NCI-H748 (cell line): ENCODE data around the gene RPS6KB2.
"Not testable (repeated sequence)": the region's sequence is repeated elsewhere in the genome, so short reads cannot be mapped to it uniquely, and the experiment has no call there.

Experiments used
- DNase-seq: peaks from one replicate; lab custom pipeline; 2025; ENCODE audit not compliant: unreplicated experiment; lab: John Stamatoyannopoulos, UW

The RPS6KB2 gene

DNA sequence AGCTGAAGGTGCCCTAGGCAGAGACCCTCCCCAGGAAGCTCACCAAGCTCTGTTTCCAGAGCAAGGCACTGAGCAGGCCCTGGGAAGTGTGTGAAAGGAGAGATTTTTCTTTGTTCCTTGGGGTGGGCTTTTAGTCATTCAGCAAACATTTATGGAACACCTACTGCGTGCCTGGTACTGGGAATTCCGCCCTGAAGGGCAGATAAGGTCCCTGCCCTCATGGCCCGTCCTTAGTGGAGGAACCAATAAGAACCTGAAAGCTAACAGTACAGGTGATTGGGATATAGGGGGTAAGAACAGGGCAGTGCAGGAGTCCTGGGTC, 36.9 kb downstream of the RPS6KB2 start:
- peak; percentile 35 for DNase-seq

DNA sequence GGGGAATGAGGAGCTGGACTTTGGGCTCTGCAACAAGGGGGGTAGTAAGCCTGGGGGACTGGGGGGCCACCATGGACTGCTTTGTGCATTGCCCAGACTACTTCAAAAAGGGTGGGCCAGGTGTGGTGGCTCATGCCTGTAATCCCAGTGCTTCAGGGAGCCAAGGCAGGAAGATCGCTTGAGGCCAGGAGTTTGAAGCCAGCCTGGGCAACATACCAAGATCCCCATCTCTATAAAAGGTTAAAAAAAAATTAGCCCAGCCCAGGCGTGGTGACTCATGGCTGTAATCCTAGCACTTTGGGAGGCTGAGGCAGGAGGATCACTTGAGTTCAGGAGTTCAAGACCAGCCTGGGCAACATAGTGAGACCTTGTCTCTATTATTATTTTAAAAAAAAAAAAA, 37.2 kb downstream of the RPS6KB2 start:
- DNase-seq: not testable (repeated sequence)

DNA sequence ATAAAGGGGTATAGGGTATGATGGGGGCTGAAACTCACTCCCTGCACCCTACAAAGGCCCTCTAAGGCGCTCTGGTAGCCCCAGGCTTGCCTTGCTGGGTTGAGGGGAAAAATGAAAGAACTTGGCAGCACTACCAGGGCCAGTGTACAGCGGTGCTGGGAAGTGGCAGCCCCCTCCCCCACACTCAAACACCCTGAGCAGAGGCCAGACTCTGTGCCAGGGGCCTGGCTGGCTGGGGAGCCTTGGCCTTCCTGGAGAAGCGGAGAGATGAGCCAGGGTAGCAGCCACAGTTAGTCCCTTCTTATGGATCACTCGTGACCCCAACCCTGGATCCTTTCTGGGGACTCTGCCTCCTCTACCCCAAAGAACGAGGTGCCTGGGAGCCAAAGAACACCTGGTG, 38.1 kb downstream of the RPS6KB2 start:
- DNase-seq: no peak

DNA sequence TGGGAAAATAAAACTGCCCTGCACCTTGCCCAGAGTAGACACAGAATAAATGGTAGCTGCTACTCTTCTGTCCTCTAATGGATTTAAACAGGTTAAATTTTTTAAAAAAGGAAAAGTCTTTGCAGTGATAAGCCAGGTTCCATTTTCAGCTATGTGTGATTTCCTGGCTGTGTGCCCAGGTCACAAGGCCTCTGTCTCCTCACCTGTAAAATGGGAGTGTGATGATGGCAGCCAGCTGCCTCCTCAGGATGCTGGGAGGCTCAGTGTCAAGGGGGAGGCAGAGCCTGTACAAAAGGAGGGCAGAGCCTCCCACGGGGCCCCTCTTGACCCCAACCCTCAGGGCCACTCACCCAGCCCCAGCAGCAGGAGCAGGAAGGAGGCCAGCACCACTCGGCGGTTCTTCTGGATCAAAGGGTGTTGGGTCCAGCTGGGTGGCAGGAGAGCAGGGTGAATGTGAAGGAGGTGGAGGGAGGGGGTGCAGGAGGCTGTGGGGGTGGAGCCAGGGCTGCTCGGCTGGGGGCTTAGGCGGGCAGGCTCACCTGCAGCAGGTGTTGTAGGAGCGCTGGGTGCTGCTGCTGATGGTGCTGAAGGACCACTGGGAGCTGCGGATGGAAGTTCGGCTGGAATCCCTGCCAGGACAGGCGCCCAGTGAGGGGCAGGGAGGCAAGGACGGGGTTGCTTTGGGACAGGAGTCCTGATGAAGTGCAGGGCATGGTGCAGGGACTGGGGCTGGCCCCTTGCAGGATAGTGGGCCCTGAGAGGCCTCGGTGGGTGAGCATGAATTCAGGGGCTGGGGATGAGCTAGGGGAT, 38.9 kb downstream of the RPS6KB2 start:
- no peak for DNase-seq

DNA sequence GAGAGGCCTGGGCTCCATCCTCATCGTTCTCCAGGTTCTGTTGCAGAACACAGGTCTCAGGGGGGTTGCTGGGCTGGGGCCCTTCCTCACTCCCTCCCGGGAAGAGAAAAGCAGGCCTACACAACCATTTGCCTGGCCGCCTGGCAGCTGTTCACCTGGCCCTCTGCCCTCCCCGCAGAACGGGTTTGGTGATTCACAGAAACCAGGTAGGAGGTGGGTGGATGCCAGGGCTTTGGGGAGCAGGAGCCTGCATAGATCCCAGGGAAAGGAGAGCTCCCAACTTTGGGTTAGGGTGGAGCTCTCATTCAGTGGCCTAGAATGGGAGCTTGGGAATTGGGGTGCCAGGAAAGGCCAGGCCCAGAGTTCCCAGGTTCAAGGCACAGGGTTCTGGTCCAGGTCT, 39.8 kb downstream of the RPS6KB2 start:
- peak; percentile 25 for DNase-seq

DNA sequence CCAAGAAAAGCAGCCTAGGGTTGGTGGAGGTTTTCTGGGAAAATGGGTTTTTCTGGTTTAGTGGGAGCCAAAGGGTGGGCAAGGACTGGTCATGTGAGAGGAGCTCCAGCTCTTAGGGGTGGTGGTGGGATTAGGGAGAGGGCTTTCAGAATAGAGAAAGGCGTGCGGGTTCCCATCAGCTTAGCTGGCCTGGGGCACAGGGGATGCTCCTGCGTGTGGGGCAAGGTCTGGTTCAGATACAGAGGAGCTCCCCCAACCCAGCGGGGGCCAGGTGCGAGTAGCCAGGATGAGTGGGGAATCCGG, 40.1 kb downstream of the RPS6KB2 start:
- no peak for DNase-seq

DNA sequence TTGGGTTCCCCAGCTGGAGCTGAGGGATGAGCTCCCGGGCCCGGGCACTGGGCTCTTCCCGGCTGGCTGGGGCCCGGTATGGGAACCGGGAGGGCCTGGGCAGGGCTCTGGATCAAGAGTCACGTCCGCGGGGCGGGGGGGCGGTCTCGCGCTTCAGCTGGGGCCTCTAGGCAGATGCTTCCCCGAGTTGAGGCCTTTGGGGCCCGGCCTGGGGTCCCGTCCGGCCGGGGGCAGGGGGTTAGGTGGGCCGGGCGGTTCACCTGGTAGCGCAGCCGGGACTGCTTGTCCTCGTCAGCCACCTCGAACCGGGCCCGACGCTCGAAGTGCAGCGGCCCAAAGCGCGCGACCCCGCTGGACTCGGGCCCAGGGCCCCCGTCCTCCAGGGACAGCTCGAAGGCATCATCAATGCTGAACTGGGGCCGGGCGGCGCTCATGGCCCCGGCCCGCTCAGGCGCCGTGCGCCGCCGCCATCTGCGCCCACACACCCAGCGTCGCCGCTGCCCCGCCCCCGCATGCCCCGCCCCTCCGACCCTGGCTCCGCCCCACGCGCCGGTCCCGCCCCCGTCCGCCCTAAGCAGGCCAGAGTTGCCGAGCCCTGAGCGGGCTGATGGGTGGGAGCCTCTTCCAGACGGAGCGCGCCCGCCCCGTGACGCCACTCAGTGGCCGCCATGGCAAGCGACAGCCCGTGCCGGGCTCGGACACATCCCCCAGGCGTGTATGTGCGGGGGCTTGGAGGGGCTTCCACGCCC, 40.6 kb downstream of the RPS6KB2 start, which contains the start of gene TMEM134:
TMEM134 (minus strand) TSS at position 493 of the 749 bp plus-strand sequence; CDS start at position 434, 59 bp downstream.
- DNase-seq: peak; percentile 93

DNA sequence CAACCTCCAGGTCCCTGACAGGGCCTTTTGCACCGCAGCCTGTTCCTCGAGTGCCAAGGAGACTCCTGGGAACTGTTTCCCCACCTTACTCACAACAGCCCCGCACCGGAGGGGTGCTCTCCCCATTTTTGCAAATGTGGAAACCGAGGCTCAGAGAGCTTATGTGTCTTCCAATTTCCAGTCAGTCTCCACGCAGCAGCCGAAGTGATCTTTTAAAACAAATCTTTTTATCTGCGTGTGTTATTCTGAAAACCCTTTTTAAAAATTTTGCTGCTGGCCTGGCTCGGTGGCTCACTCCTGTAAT, 41.2 kb downstream of the RPS6KB2 start:
- no peak for DNase-seq

DNA sequence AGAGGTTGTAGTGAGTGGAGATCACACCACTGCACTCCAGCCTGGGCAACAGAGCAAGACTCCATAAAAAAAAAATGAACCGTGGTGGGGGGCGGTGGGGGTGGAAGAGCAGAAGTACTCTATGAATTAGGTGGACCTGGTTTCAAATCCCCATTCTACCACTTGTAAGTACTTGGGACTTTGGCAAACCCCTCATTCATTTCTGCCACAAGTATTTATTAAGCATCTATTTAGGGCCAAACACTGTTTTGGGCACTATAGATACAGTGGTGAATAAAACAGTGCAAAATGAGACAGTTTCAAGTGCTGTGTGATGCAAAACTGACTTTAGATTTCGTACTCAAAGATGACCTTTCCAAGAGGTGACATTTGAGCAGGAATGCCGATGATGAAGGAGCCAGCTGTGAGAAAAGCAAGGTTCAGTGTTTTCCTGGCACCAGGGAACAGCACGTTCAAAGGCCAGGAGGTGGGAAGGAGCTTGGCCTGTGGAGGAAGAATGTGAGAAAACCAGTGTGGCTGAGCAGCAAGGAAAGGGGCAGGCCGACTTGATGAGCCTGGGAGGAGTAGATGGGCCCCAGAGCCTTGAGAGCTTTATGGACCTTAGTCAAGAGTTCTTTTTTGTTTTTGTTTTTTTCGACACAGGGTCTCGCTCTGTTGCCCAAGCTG, 42.2 kb downstream of the RPS6KB2 start:
- DNase-seq: no peak

DNA sequence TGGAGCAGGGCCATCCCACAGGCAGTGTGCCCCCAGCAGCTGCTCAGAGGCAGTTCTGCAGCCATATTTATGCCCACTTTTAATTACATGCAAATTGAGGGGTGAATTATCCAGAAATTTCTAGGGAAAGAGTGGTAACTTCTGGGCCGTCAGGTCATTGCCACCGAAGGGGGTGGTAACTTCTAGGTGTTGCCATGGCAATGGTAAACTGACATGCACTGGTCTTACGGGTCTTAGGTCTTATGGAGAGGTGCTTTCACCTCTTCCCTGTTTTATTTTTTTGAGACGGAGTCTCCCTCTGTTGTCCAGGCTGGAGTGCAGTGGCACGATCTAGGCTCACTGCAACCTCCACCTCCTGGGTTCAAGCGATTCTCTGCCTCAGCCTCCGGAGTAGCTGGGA, 44.6 kb downstream of the RPS6KB2 start:
- no peak for DNase-seq

DNA sequence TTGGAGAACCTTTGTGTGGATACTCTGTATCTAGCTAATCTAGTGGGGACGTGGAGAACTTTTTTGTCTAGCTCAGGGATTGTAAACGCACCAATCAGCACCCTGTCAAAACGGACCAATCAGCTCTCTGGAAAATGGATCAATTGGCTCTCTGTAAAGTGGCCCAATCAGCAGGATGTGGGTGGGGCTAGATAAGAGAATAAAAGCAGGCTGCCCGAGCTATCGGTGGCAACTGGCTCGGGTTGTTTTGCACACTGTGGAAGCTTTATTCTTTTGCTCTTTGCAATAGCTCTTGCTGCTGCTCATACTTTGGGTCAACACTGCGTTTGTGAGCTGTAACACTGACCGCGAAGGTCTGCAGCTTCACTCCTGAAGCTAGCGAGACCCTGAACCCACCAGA, 48.4 kb downstream of the RPS6KB2 start:
- peak; percentile 18 for DNase-seq

DNA sequence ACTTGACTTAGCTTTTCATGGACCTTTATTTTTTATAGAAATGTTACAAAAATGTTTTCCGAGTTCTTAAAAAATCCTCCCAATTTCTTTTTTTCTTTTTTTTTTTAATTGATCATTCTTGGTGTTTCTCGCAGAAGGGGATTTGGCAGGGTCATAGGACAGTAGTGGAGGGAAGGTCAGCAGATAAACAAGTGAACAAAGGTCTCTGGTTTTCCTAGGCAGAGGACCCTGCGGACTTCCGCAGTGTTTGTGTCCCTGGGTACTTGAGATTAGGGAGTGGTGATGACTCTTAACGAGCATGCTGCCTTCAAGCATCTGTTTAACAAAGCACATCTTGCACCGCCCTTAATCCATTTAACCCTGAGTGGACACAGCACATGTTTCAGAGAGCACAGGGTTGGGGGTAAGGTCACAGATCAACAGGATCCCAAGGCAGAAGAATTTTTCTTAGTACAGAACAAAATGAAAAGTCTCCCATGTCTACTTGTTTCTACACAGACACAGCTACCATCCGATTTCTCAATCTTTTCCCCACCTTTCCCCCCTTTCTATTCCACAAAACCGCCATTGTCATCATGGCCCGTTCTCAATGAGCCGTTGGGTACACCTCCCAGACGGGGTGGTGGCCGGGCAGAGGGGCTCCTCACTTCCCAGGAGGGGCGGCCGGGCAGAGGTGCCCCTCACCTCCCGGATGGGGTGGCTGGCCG, 49.2 kb downstream of the RPS6KB2 start:
- DNase-seq: not testable (repeated sequence)

DNA sequence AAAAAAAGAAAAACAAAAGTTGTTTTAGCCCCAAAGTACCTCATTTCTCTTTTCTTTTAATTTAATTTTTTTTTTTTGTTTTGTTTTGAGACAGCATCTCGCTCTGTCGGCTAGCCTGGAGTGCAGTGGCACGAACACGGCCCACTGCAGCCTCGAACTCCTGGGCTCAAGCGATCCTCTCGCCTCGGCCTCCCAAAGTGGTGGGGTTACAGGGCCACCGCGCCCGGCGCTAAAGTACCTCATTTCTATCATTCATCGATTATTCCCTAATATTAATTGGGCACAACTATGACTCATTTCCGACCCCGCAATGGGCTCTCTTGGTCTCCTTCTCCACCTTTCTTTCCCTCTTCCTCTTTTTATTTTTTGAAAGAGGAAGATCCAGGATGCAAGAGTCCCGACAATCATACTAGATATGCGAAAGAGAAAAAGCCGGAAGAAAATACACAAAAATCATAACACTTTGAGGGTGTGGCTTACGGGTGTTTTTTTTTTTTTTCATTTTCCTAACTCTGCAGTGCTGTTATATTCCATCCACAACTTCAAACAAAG, 54.1 kb downstream of the RPS6KB2 start:
- DNase-seq: no peak

DNA sequence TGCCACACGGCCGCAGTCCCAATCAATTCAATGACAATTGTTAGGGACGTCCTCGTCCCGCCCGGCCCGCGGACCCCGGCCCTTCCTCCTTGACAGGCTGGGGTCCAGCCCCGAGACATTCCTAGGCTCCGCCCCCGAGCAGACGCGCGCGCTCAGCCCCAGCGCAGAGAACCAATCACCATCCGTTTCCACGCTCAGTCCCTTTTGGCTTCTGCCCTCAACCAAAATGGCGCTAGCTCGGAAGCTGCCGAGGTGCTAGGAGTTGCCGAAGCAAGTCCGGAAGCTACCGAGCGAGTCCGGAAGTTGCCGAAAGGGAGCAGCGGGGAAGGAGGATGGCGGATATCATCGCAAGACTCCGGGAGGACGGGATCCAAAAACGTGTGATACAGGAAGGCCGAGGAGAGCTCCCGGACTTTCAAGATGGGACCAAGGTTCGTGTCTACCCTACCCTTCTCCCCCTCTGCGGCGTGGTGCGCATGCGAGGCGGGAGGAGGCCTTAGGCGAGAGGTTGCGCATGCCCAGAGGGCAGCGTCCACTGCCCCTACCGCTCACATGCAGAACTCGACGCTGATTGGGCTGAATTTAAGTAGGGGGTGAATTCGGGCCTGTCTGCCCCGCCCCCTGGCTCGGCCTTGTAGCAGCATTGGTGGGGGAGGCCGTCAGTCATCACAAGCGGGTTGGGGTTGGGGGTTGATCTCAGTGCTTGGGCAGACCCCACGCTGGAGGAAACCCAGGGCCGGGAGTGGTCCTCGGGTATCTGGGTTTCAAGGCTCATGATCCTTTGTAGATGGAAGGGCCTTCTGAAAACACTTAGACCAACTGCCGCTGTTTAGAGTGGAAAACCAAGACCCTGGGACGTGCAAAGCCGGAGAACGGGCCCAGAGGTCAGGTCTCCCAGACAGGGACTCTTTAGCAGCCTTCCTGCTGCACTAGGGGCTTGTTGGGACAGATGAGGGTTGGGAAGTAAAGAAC, 54.8 kb downstream of the RPS6KB2 start, which contains the start of gene AIP:
AIP (plus strand) TSS at position 200 of the 972 bp plus-strand sequence; CDS start at position 333, 133 bp downstream.
- DNase-seq: peak; percentile 99

DNA sequence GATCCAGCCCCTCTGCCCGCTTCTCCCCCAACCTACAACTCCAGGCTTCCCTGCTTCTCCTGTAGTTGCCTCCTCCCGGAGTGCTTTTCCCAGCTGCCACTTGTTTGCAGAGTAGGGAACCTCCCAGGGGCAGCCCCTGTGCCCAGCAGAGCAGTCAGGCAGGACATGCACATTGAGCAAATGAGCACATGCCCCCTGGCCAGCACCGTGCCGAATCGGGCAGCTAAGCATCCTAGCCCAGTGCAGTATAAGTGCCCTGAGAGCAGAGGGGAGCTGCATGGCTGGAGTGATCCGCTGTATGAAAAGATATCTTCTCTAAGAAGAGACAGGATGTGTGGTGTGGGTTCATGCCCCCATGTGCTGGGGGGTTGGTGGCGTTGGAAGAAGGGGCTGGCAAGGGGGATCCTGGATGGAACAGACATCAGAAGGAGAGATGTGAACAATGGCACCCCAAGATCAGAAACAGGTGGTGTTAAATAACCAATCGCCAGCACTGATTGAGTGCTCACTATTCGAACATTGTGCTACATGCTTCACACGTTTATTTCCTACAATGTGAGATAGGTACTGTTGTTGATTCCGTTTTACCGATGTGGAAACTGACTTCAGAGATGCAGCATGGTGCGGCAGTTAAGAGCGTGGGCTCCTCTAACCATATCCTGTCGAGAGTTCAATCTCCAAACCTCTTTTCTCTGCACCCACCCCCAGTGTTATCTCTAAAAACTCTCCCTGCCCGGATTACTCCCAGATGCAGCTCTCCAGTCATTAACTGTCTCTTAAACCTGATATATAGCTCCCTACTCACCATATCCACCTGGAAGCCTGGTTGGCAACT, 55.8 kb downstream of the RPS6KB2 start:
- peak; percentile 30 for DNase-seq

DNA sequence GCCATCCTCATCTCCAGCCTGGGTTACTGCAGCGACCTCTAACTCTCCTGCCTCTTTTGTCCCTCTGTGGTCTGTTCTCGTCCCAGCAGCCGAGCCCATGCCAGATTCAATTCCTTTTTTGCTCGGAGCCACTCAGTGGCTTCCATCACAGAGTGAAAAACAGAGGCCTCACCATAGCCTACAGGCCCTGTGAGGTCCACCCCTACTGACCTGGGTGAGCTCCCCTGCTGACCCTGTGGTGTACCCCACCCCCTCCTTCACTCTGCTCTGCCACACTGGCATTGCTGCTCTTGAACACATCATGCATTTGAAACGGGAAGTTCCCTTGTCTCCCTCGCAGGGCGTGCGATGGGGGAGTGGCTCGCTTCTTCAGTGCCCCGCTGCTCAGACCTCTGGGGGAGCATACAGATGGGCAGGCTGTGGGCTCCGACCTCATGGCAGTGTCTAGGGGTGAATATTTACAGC, 56.6 kb downstream of the RPS6KB2 start:
- DNase-seq: no peak
